HG03280 (cell line): ENCODE results near the gene PDAP1.
"Not testable (repeated sequence)": the region's sequence is repeated elsewhere in the genome, so short reads cannot be mapped to it uniquely, and the experiment has no call there.

ENCODE experiments used
- ATAC-seq: cut with Tn5 transposase; IDR thresholded peaks from one replicate; pipeline ENCODE4 v1.9.1; 2021; ENCODE audit warnings: mild to moderate bottlenecking, moderate library complexity; ENCODE audit not compliant: unreplicated experiment

The PDAP1 gene

DNA sequence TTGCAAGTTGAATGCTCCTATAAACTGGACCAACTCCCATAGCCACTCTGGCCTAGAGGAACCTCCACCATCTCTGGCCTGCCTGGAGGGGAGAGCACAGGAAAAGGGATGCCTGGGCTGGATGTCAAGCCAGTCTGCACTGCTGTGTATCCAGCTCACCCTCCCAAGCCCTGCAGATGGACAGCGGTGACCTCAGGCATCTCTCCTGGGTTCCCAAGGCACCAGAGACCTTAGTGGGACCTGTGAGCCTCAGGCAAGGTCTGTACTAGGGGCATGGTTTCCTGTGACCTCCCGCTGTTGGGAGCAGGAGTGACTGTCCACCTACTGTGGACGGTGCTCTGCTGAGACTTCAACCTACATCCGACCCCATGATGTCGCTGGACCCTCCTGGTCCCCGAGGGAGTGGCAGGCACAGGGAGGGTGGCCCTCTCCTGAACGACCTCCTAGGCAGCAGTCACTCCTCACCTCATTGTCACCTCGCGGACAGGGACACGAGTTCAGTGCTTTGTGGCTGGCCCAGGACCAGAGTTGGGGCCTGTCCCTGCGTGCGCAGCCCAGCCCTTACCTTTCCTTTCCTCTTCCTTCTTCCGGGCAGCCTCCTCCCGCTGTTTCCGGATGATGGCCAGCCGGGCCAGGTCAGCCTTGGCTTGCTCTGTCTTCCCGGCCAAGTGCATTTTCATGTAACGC lies 11.0 kb downstream of the PDAP1 start:
- ATAC-seq, result no peak

DNA sequence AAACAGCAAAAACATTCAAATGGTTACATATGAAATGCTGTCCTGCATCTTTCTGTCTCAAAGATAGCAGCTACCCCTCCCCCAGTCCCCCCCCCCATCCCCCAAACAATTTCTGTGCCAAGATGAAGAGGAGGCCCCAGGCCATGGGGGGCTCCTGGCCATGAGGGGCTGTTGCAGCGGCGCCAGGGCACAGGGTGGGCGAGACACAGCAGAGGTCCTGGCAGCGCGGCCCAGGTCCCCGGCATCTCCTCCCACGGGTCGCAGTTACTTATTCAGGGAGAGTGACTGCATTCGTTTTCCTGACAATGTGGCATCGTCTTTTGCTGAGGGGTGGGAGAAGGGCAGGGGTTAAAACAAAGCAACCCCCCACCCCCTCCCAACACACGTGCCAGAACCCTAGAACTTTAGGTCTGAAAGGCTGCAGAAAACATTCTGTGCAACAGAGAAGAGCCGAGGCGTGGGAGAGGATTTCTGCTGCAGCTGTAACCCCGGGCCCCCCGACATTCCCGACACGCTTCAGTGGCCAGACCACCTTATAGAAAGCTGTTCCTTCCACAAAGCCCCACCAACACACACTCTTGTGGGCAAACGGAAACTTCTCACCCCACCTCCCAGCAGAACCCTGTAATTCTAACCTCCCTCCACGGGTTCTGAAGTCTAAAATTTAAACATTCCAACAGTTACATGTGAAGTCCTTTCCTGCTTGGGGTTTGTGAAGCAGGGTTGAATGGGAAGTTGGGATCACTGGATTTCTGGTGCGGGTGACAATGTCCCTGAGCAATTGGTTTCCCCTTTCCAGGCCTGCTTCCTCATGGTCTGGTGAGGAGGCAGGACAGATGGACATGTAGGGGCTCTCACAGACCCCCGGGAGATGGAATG lies 11.7 kb downstream of the PDAP1 start:
- ATAC-seq, result no peak

GRCh38 chr7:99395616-99396327 lies 12.6 kb downstream of the PDAP1 start:
- ATAC-seq, result no peak

GRCh38 chr7:99394188-99394502 lies 14.3 kb downstream of the PDAP1 start:
- no peak for ATAC-seq

- no peak for ATAC-seq
Measured at GRCh38 chr7:99393355-99394187, 14.8 kb downstream of the PDAP1 start.

DNA sequence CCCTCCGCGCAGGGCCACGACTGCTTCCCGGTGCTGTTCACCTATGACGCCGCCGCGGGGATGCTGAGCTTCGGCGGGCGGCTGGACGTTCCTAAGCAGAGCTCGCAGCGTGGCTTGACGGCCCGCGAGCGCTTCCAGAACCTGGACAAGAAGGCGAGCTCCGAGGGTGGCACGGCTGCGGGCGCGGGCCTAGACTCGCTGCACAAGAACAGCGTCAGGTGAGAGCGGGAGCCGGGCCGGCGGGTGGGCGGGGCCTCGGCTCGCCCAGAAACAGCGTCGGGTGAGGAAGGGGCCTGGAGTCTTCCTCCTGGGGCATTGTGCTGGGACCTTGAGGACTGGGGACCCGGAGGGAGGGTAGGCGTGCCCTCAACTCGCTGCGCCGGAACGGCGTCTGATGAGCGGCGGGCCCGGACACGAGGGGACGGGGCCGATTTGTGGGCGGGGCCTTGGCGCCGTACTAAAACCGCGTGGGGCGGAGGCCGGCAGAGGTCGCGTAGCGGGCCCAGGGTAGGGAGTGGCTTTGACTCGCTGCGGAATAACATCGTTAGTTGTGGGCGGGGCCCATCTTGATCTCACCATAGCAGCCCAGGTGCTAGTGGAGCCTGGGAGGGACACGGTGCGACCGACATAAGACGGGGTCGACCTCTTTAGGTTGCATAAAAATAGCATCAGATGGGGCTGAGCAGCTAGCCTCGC lies 15.6 kb downstream of the PDAP1 start:
- ATAC-seq, result peak; percentile 46

GRCh38 chr7:99392046-99392445 lies 16.4 kb downstream of the PDAP1 start:
- no peak for ATAC-seq

- ATAC-seq, result no peak
Measured at GRCh38 chr7:99390941-99391602, 17.3 kb downstream of the PDAP1 start.

DNA sequence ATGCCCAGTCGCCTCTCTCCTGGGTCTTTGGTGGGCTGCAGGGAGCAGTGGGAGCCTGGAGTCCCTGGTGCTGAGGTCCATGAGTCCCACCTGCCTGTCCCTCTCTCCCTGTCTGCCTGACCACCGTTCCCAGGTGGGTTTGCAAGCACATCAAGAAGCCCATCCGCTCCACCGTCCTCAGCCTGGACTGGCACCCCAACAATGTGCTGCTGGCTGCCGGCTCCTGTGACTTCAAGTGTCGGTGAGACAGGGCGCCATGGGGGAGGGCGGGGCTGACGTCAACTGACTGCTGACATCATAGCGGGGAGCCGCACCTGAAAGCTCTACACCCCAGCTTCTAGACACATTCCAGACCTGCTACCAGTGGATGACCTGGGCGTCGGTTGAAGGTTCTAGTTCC lies 18.6 kb downstream of the PDAP1 start:
- no peak for ATAC-seq

- no peak for ATAC-seq
Measured at GRCh38 chr7:99387912-99388311, 20.5 kb downstream of the PDAP1 start.

DNA sequence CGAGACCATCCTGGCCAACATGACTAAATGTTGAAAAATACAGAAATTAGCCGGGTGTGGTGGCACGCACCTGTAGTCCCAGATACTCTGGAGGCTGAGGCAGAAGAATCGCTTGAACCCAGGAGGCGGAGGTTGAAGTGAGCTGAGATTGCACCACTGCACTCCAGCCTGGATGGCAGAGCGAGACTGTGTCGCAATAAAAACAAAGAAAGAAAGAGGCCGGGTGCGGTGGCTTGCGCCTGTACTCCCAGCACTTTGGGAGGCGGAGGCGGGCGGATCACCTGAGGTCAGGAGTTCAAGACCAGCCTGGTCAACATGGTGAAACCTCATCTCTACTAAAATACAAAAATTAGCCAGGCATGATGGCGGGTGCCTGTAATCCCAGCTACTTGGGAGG lies 21.2 kb downstream of the PDAP1 start:
- ATAC-seq, result not testable (repeated sequence)

- no peak for ATAC-seq
Measured at GRCh38 chr7:99386584-99387238, 21.7 kb downstream of the PDAP1 start.

DNA sequence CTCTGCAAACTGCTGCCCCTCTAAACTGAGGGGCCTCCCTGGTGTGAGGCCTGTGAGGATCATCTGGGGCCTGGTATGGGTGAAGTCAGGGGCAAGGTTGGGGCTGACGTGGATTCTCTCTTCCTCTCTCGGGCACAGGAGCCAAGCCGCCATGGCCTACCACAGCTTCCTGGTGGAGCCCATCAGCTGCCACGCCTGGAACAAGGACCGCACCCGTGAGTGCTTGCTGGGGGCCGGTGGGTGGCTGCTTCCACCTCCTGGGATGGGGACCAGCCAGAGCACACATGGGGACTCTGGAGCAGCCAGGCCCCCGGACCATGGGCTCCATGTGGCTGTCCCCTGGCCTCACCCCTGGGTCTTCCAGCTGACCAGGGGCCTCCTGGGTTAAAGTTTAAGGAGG lies 22.8 kb downstream of the PDAP1 start:
- ATAC-seq, result no peak

GRCh38 chr7:99384523-99384922 lies 23.9 kb downstream of the PDAP1 start:
- no peak for ATAC-seq

DNA sequence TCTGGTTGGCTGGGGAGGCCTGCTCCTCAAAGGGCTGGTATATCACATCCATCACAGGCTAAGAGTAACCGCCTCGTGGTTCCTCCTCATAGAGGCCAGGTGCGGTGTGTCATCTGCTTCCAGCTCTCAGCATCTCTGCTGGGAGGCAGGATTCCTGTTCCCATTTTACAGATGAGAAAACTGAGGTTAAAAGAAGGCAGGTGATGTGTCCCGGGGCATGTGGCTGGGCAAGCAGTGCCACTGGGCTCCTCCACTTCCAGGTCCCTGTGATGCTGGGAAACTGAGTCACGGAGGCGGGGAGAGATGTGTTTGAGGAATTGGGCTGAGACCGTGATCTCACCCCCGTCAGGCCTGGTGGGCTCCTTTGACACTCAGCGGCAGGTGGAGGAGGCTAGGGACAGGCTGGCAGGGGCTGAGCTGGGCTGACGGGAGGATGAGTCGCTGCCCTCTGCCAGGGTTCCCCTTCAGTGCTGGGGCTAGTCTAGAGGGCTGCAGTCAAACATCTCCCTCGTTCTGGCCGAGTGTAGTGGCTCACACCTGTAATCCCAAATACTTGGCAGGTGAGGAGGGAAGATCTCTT lies 24.5 kb downstream of the PDAP1 start:
- ATAC-seq, result no peak

- no peak for ATAC-seq
Measured at GRCh38 chr7:99383203-99383602, 25.2 kb downstream of the PDAP1 start.

- no peak for ATAC-seq
Measured at GRCh38 chr7:99381664-99382075, 26.7 kb downstream of the PDAP1 start.

GRCh38 chr7:99380823-99381663 lies 27.4 kb downstream of the PDAP1 start:
- peak; percentile 64 for ATAC-seq
